Fibroblast of lung (primary cell): Measurements from ENCODE around the gene PFAS. TPM values are rescaled to one million over a fixed set of nuclear protein-coding genes. Genes with fewer than 3 reads are reported as not detected.

Experiments used
- DNase-seq, 2 donors: peaks; one replicate each; pipeline versions ENCODE4 v3.0.0 to v3.0.0-alpha.2; 2010; ENCODE audit warnings: low read depth in 2 of 2
- H2AFZ ChIP-seq: 2 replicates; pipeline ENCODE4 v1.5.1; 2012; ENCODE audit warnings: low read length, control low read depth, inconsistent platforms
- H3K27ac ChIP-seq: 2 replicates; pipeline ENCODE4 v1.5.1; 2011; ENCODE audit warnings: low read length, control low read depth; ENCODE audit not compliant: insufficient read depth
- H3K27me3 ChIP-seq: 2 replicates; pipeline ENCODE4 v1.5.1; 2011; ENCODE audit warnings: mild to moderate bottlenecking, low read length; ENCODE audit not compliant: control insufficient read depth, insufficient read depth
- H3K36me3 ChIP-seq: 2 replicates; pipeline ENCODE4 v1.5.1; 2011; ENCODE audit warnings: low read length; ENCODE audit not compliant: control insufficient read depth, insufficient read depth
- H3K4me1 ChIP-seq: 2 replicates; pipeline ENCODE4 v1.5.1; 2011; ENCODE audit warnings: low read length; ENCODE audit not compliant: control insufficient read depth, insufficient read depth; ENCODE audit errors: extremely low read depth
- H3K4me2 ChIP-seq: 2 replicates; pipeline ENCODE4 v1.5.1; 2011; ENCODE audit warnings: low read length, control low read depth; ENCODE audit not compliant: insufficient read depth; ENCODE audit errors: extremely low read depth
- H3K4me3 ChIP-seq, 4 experiments: fragments of 200-600 bp in 1 of 4; sonication (generic) in 1 of 4; replicated peaks in 1 of 4; 2 replicates each; pipeline ENCODE4 v1.5.1; 2011 to 2016; ENCODE audit warnings: low read length in 4 of 4, low read depth in 3 of 4, mild to moderate bottlenecking in 3 of 4, control low read depth in 2 of 4, inconsistent platforms in 1 of 4, mixed read lengths in 1 of 4; ENCODE audit not compliant: insufficient read depth in 1 of 4; ENCODE audit errors: control extremely low read depth in 1 of 4
- H3K79me2 ChIP-seq: 2 replicates; pipeline ENCODE4 v1.5.1; 2012; ENCODE audit warnings: mild to moderate bottlenecking, low read length, inconsistent platforms; ENCODE audit not compliant: control insufficient read depth, insufficient read depth
- H3K9ac ChIP-seq: 2 replicates; pipeline ENCODE4 v1.5.1; 2011; ENCODE audit warnings: mild to moderate bottlenecking, low read length, control low read depth; ENCODE audit not compliant: insufficient read depth
- H3K9me3 ChIP-seq: 2 replicates; pipeline ENCODE4 v1.5.1; 2012; ENCODE audit warnings: low read depth, low read length; ENCODE audit not compliant: control insufficient read depth, insufficient read depth
- H4K20me1 ChIP-seq: 2 replicates; pipeline ENCODE4 v1.5.1; 2011; ENCODE audit warnings: low read length; ENCODE audit not compliant: control insufficient read depth, insufficient read depth; ENCODE audit errors: extremely low read depth
- EZH2 ChIP-seq: IDR thresholded peaks from 2 replicates; pipeline ENCODE4 v1.5.1; 2012; ENCODE audit warnings: low read length, control low read depth, mild to moderate bottlenecking; ENCODE audit errors: missing control alignments
- polyA plus RNA-seq, 2 donors: library from polyadenylated mRNA; depleted of rRNA in 1 of 2; stranded (reverse) in 1 of 2; unstranded in 1 of 2; fragments of >200 nt; gene quantifications; 2 replicates each; pipeline ENCODE4 v1.2.1, GENCODE V29; 2011 to 2012; ENCODE audit warnings: missing spikeins in 1 of 2
- total RNA-seq: library from RNA; depleted of rRNA; stranded (reverse); fragments of >200 nt; gene quantifications from 2 replicates; pipeline ENCODE4 v1.2.1, GENCODE V29; 2014
- TF ChIP-seq, protein P1 (sequence below), 2 donors: IDR thresholded peaks in 1 of 2; conservative IDR thresholded peaks in 1 of 2; 1 replicate in 1 of 2; 2 replicates in 1 of 2; pipeline ENCODE4 v1.5.1; 2011 to 2012; ENCODE audit warnings: low read length in 2 of 2, control low read depth in 1 of 2, inconsistent platforms in 1 of 2, low read depth in 1 of 2, mild to moderate bottlenecking in 1 of 2

Gene PFAS
- total and polyA plus RNA-seq, 2 donors (not counting 1 experiment from before 2014, with no cell fraction given) = 9.4 to 9.8 TPM

GRCh38 chr17:8223356-8224126 is 25.5 kb upstream of the PFAS start:
- H3K4me1 ChIP-seq = peaks cover 3% of the 10 kb centered on the region
- peak overlapping the region; percentile 86 for H3K4me2 ChIP-seq
- H3K9me3 ChIP-seq = no peaks in the 10 kb centered on the region
- peak overlapping the region; percentile 29 to 92 (median 83) for H3K4me3 ChIP-seq
- peak overlapping the region; percentile 64 for H3K9ac ChIP-seq
- peaks cover 8% of the 10 kb centered on the region for H3K36me3 ChIP-seq
- no peaks in the 10 kb centered on the region for H3K79me2 ChIP-seq
- DNase-seq = peak; percentile 50 to 62
- peak overlapping the region; percentile 61 for H2AFZ ChIP-seq
- no peaks in the 10 kb centered on the region for H3K27me3 ChIP-seq
- TF ChIP-seq, protein P1, sequence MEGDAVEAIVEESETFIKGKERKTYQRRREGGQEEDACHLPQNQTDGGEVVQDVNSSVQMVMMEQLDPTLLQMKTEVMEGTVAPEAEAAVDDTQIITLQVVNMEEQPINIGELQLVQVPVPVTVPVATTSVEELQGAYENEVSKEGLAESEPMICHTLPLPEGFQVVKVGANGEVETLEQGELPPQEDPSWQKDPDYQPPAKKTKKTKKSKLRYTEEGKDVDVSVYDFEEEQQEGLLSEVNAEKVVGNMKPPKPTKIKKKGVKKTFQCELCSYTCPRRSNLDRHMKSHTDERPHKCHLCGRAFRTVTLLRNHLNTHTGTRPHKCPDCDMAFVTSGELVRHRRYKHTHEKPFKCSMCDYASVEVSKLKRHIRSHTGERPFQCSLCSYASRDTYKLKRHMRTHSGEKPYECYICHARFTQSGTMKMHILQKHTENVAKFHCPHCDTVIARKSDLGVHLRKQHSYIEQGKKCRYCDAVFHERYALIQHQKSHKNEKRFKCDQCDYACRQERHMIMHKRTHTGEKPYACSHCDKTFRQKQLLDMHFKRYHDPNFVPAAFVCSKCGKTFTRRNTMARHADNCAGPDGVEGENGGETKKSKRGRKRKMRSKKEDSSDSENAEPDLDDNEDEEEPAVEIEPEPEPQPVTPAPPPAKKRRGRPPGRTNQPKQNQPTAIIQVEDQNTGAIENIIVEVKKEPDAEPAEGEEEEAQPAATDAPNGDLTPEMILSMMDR (conservative IDR thresholded peaks at IDR 0.05 in 1 of 2, IDR thresholded peaks at IDR 0.05 in 1 of 2; ENCODE audit: low read depth in 1 of 2, low read length in 2 of 2) = peak in 1 of 2 donors; percentile 30
- TF ChIP-seq EZH2 = no peak
- H4K20me1 ChIP-seq = no peaks in the 10 kb centered on the region
- peak overlapping the region; percentile 91 for H3K27ac ChIP-seq

GRCh38 chr17:8224891-8225812 is 23.9 kb upstream of the PFAS start:
- peaks cover 3% of the 10 kb centered on the region for H3K4me1 ChIP-seq
- DNase-seq = no peak
- H4K20me1 ChIP-seq = no peaks in the 10 kb centered on the region
- no peak overlapping the region for H2AFZ ChIP-seq
- no peak overlapping the region for H3K9ac ChIP-seq
- TF ChIP-seq EZH2 = no peak
- TF ChIP-seq, protein P1 (conservative IDR thresholded peaks at IDR 0.05 in 1 of 2, IDR thresholded peaks at IDR 0.05 in 1 of 2; ENCODE audit: low read depth in 1 of 2, low read length in 2 of 2) = no peak
- no peak overlapping the region for H3K27ac ChIP-seq
- no peaks in the 10 kb centered on the region for H3K27me3 ChIP-seq
- H3K4me2 ChIP-seq = no peak overlapping the region
- H3K36me3 ChIP-seq = peaks cover 11% of the 10 kb centered on the region
- H3K9me3 ChIP-seq = no peaks in the 10 kb centered on the region
- no peak overlapping the region for H3K4me3 ChIP-seq
- no peaks in the 10 kb centered on the region for H3K79me2 ChIP-seq
